ENCODE measurements around the gene ULK4.

ULK4 gene

DNA sequence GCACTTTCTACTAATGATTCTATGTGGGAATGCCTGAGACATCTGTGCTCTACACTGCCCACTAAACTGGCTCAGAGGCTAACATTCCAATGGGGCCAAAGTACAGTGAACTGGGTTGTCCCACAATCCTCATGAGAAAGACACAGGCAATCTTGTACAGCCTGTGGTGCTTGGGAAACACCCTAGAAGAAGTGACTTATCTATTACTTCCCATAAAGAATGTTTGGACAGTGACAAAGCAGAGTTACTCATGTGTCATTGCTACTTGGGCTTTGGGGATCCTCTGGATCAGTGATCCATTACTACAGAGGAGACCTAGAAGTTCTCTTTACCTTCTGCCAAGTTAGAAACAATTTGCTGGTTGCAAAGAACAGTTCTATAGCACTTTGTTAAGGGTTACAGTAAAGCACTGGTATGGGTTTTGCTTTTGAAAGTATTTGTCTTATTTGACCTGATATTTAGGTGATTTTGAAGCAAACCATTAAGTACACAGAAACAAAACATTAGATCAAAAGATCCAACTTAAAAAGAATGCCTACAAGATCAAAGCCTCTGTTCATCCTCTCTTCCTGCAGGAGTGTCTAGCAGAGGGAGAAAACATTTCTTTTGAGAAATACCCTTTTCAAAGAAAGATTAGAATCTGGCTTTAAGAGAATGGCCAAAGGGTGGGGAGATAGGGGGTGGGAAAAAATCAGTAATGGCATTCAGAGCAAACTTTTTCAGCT, 686.8 kb downstream of the ULK4 start:
- H3K4me1 ChIP-seq (ENCODE audit: control insufficient read depth, insufficient read depth, low read length) = no peaks in the 10 kb centered on the region
- H3K4me3 ChIP-seq (ENCODE audit: low read length in 2 of 2) = no peak overlapping the region
- no peak overlapping the region for H3K9ac ChIP-seq (ENCODE audit: low read length in 2 of 2)
- no peaks in the 10 kb centered on the region for H3K27me3 ChIP-seq (ENCODE audit: control insufficient read depth in 1 of 2, insufficient read depth in 2 of 2, low read length in 2 of 2)
- H3K36me3 ChIP-seq (ENCODE audit: control insufficient read depth in 2 of 2, insufficient read depth in 2 of 2, low read length in 2 of 2) = no peaks in the 10 kb centered on the region
- H3K27ac ChIP-seq (ENCODE audit: low read length) = no peak overlapping the region
- H3K9me3 ChIP-seq (ENCODE audit: control insufficient read depth in 2 of 2, low read length in 2 of 2) = peaks cover 0 to 3% of the 10 kb centered on the region in 2 donors

- no peak overlapping the region for H3K27ac ChIP-seq (ENCODE audit: low read length)
- no peak overlapping the region for H3K9ac ChIP-seq (ENCODE audit: low read length in 2 of 2)
- H3K9me3 ChIP-seq (ENCODE audit: control insufficient read depth in 2 of 2, low read length in 2 of 2) = peaks cover 0 to 3% of the 10 kb centered on the region in 2 donors
- no peak overlapping the region for H3K4me3 ChIP-seq (ENCODE audit: low read length in 2 of 2)
- H3K36me3 ChIP-seq (ENCODE audit: control insufficient read depth in 2 of 2, insufficient read depth in 2 of 2, low read length in 2 of 2) = no peaks in the 10 kb centered on the region
- no peaks in the 10 kb centered on the region for H3K27me3 ChIP-seq (ENCODE audit: control insufficient read depth in 1 of 2, insufficient read depth in 2 of 2, low read length in 2 of 2)
- no peaks in the 10 kb centered on the region for H3K4me1 ChIP-seq (ENCODE audit: control insufficient read depth, insufficient read depth, low read length)
Observed at GRCh38 chr3:41272667-41273066, 689.2 kb downstream of the ULK4 start.

DNA sequence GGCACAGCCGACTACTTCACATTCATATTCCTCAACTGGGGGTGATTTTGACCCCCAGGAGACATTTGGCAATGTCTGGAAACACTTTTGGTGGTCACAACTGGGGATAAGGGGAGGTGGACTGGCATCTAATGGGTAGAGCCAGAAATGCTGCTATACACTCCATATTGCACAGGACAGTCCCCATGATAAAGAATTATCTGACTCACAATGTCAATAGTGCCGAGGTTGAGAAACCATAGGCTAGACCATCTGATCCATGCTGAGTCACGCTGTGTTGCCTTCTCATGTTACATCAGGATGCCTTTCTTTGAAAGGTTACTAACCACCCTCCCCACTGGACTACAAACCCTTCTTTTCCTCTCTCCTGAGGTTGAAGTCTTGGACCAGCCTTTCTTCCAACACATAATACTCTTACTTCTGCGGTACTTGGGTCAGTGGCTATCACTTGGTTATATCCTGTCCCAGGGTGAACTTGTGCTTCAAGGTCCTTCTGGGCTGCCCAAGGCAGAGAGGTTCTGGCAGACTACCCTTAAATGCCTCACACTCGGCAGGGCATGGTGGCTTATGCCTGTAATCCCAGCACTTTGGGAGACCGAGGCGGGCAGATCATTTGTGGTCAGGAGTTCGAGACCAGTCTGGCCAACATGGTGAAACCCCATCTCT, 693.8 kb downstream of the ULK4 start:
- H3K9me3 ChIP-seq (ENCODE audit: control insufficient read depth in 2 of 2, low read length in 2 of 2) = no peaks in the 10 kb centered on the region
- H3K36me3 ChIP-seq (ENCODE audit: control insufficient read depth in 2 of 2, insufficient read depth in 2 of 2, low read length in 2 of 2) = no peaks in the 10 kb centered on the region
- H3K4me1 ChIP-seq (ENCODE audit: control insufficient read depth, insufficient read depth, low read length) = no peaks in the 10 kb centered on the region
- no peaks in the 10 kb centered on the region for H3K27me3 ChIP-seq (ENCODE audit: control insufficient read depth in 1 of 2, insufficient read depth in 2 of 2, low read length in 2 of 2)
- H3K27ac ChIP-seq (ENCODE audit: low read length) = no peak overlapping the region
- no peak overlapping the region for H3K9ac ChIP-seq (ENCODE audit: low read length in 2 of 2)
- H3K4me3 ChIP-seq (ENCODE audit: low read length in 2 of 2) = no peak overlapping the region

DNA sequence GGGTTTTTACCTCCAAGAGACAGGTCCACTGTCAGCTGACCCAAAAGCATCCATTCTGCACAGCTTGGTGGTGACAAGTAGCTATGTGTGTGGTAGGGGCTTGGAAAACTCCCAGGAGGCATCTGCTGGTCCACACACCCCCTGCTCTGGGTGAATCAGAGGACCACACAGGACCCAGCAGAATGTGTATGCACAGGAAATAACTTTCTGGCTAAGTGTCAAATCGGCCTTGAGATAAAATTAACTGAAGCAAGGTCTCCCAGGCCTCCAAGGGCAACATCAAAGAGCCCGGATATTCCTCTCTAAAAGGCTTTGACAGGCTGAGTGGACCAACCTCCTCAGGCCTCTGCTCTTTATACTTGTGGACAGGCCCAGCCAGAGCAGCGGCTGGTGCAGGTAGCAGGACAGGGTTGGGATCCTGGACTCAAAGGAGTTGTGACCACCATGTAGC, 696.1 kb downstream of the ULK4 start:
- H3K27ac ChIP-seq (ENCODE audit: low read length) = no peak overlapping the region

DNA sequence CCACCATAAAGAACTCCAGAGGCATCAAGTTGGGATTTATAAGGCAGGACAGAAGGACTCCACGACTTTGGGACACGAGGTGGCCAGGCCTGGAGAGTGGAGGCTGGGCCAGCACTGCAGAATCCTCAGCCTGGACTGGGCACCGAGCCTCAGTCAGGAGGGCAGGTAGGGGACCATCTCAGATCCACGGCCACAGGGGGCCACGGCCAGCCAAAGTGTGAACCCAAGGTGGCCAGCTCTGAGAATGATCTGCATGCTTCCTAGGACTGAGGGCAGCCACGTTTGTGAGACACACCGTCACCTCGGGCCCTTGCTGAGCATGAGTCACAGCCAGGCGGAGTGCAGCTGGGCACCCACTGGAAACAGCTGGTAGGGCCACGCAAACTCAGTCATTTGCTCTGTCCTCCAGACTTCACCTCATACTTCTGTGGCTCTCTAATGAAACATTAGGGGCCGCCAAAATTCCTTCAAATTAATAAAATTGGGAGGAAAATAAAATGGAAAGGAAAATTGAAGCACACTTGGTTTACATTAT, 696.8 kb downstream of the ULK4 start:
- Histone ChIP-seq H3K27me3 (ENCODE audit: control insufficient read depth in 1 of 2, insufficient read depth in 2 of 2, low read length in 2 of 2) (no peaks in the 10 kb centered on the region), H3K36me3 (ENCODE audit: control insufficient read depth in 2 of 2, insufficient read depth in 2 of 2, low read length in 2 of 2) (peaks cover 0 to 2% of the 10 kb centered on the region in 2 donors), H3K4me3 (ENCODE audit: low read length in 2 of 2) (no peak overlapping the region), H3K9ac (ENCODE audit: low read length in 2 of 2) (no peak overlapping the region), H3K9me3 (ENCODE audit: control insufficient read depth in 2 of 2, low read length in 2 of 2) (no peaks in the 10 kb centered on the region), H3K4me1 (ENCODE audit: control insufficient read depth, insufficient read depth, low read length) (no peaks in the 10 kb centered on the region), H3K27ac (ENCODE audit: low read length) (no peak overlapping the region)

More for the DNA sequence above, 696.1 kb downstream of the ULK4 start:
- Histone ChIP-seq H3K9ac (ENCODE audit: low read length in 2 of 2) (no peak overlapping the region), H3K27me3 (ENCODE audit: control insufficient read depth in 1 of 2, insufficient read depth in 2 of 2, low read length in 2 of 2) (no peaks in the 10 kb centered on the region), H3K4me1 (ENCODE audit: control insufficient read depth, insufficient read depth, low read length) (no peaks in the 10 kb centered on the region), H3K9me3 (ENCODE audit: control insufficient read depth in 2 of 2, low read length in 2 of 2) (no peaks in the 10 kb centered on the region), H3K4me3 (ENCODE audit: low read length in 2 of 2) (no peak overlapping the region), H3K36me3 (ENCODE audit: control insufficient read depth in 2 of 2, insufficient read depth in 2 of 2, low read length in 2 of 2) (no peaks in the 10 kb centered on the region)

DNA sequence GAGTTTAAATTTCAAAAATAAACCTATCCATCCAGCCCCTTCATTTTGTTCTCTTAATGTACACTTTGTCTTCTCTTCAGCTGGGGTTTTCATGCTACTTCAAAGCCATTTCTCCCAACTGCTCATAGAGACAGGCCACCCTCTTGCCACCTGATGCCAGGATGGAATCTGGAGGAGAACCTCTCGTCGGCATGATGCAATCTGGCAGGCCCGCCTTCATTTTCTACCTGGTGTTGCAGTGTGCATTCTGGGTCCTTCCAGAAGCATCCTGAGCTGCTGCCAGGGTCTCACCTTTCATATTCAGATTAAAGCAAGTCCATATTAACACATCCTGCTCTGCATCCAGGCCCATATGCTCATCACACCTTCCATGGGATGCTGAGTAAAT, 701.8 kb downstream of the ULK4 start:
- Histone ChIP-seq H3K9me3 (ENCODE audit: control insufficient read depth in 2 of 2, low read length in 2 of 2) (no peaks in the 10 kb centered on the region), H3K27ac (ENCODE audit: low read length) (no peak overlapping the region), H3K4me3 (ENCODE audit: low read length in 2 of 2) (no peak overlapping the region), H3K4me1 (ENCODE audit: control insufficient read depth, insufficient read depth, low read length) (no peaks in the 10 kb centered on the region), H3K27me3 (ENCODE audit: control insufficient read depth in 1 of 2, insufficient read depth in 2 of 2, low read length in 2 of 2) (no peaks in the 10 kb centered on the region), H3K9ac (ENCODE audit: low read length in 2 of 2) (no peak overlapping the region), H3K36me3 (ENCODE audit: control insufficient read depth in 2 of 2, insufficient read depth in 2 of 2, low read length in 2 of 2) (peaks cover 0 to 2% of the 10 kb centered on the region in 2 donors)

DNA sequence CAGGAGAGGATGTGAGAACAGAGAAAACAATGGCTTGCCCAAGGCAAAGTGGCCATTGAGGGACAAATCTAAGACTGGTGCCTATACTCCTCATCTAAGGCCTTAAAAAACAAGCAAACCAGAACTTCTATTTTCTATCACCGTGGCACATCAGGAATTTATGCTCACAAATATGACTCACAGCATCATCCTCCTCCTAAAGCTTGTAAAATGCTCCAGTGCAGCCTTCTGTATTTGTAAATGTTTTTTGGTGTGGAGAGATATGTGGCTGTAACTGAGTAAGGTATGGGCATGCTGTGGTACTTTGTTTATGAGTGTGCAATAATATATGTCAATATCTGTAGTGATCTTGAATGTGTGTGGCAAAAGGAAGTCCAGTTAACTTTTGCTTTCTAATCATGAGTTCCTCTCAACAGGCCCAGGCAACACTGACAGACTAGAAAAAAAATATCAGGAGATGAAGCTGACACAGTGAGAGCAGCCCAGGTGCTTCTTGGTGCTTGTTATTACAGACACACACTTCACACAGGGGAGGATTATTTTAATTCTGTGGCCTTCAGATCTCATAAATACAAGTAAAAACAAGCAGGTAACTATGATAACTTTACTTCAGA, 702.3 kb downstream of the ULK4 start:
- Histone ChIP-seq H3K4me1 (ENCODE audit: control insufficient read depth, insufficient read depth, low read length) (no peaks in the 10 kb centered on the region), H3K9ac (ENCODE audit: low read length in 2 of 2) (no peak overlapping the region), H3K27ac (ENCODE audit: low read length) (no peak overlapping the region), H3K27me3 (ENCODE audit: control insufficient read depth in 1 of 2, insufficient read depth in 2 of 2, low read length in 2 of 2) (no peaks in the 10 kb centered on the region), H3K9me3 (ENCODE audit: control insufficient read depth in 2 of 2, low read length in 2 of 2) (no peaks in the 10 kb centered on the region), H3K36me3 (ENCODE audit: control insufficient read depth in 2 of 2, insufficient read depth in 2 of 2, low read length in 2 of 2) (peaks cover 0 to 2% of the 10 kb centered on the region in 2 donors), H3K4me3 (ENCODE audit: low read length in 2 of 2) (no peak overlapping the region)

- Histone ChIP-seq H3K4me1 (ENCODE audit: control insufficient read depth, insufficient read depth, low read length) (no peaks in the 10 kb centered on the region), H3K4me3 (ENCODE audit: low read length in 2 of 2) (no peak overlapping the region), H3K27me3 (ENCODE audit: control insufficient read depth in 1 of 2, insufficient read depth in 2 of 2, low read length in 2 of 2) (no peaks in the 10 kb centered on the region), H3K36me3 (ENCODE audit: control insufficient read depth in 2 of 2, insufficient read depth in 2 of 2, low read length in 2 of 2) (peaks cover 0 to 2% of the 10 kb centered on the region in 2 donors), H3K27ac (ENCODE audit: low read length) (no peak overlapping the region), H3K9ac (ENCODE audit: low read length in 2 of 2) (no peak overlapping the region), H3K9me3 (ENCODE audit: control insufficient read depth in 2 of 2, low read length in 2 of 2) (no peaks in the 10 kb centered on the region)
Observed at GRCh38 chr3:41258239-41258800, 703.6 kb downstream of the ULK4 start.

GRCh38 chr3:41251593-41251992, 710.3 kb downstream of the ULK4 start:
- Histone ChIP-seq H3K27ac (ENCODE audit: low read length) (no peak overlapping the region), H3K4me1 (ENCODE audit: control insufficient read depth, insufficient read depth, low read length) (peaks cover 4% of the 10 kb centered on the region), H3K9ac (ENCODE audit: low read length in 2 of 2) (no peak overlapping the region), H3K4me3 (ENCODE audit: low read length in 2 of 2) (no peak overlapping the region), H3K27me3 (ENCODE audit: control insufficient read depth in 1 of 2, insufficient read depth in 2 of 2, low read length in 2 of 2) (no peaks in the 10 kb centered on the region), H3K9me3 (ENCODE audit: control insufficient read depth in 2 of 2, low read length in 2 of 2) (no peaks in the 10 kb centered on the region), H3K36me3 (ENCODE audit: control insufficient read depth in 2 of 2, insufficient read depth in 2 of 2, low read length in 2 of 2) (no peaks in the 10 kb centered on the region)

DNA sequence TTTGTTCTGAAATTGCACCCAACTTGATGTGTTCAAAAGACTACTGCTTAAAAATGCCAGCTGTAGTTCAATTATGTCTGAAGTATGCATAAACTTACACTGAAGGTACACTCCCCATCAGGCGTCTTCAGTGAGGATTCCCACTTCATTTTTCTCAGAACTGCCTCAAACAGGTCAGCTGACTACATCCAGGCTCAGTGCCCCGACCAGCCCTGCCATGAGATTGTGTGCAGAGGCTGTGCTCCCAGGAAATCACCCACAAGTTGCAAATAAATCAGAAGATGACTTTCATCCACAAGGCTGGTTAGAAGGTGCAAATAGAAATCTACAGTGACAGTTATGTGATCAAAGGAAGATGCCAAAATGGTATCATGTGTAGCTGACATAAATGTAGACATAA, 711.1 kb downstream of the ULK4 start:
- H3K4me1 ChIP-seq (ENCODE audit: control insufficient read depth, insufficient read depth, low read length) = peaks cover 4% of the 10 kb centered on the region
- peaks cover 0 to 4% of the 10 kb centered on the region in 2 donors for H3K36me3 ChIP-seq (ENCODE audit: control insufficient read depth in 2 of 2, insufficient read depth in 2 of 2, low read length in 2 of 2)
- no peaks in the 10 kb centered on the region for H3K9me3 ChIP-seq (ENCODE audit: control insufficient read depth in 2 of 2, low read length in 2 of 2)
- H3K9ac ChIP-seq (ENCODE audit: low read length in 2 of 2) = no peak overlapping the region
- H3K27ac ChIP-seq (ENCODE audit: low read length) = no peak overlapping the region
- H3K4me3 ChIP-seq (ENCODE audit: low read length in 2 of 2) = no peak overlapping the region
- no peaks in the 10 kb centered on the region for H3K27me3 ChIP-seq (ENCODE audit: control insufficient read depth in 1 of 2, insufficient read depth in 2 of 2, low read length in 2 of 2)

All from stomach smooth muscle (tissue), 2 donors.